Loucy (cell line): ENCODE data around the gene GRID2.

Experiments
- H2AFZ ChIP-seq: fragments of 200-600 bp; sonication (generic); 2 replicates; pipeline ENCODE4 v1.6.0; 2016; ENCODE audit warnings: antibody characterized with exemption, mild to moderate bottlenecking, low read length, moderate library complexity
- H3F3A ChIP-seq: fragments of 200-600 bp; 2 replicates; pipeline ENCODE4 v1.6.0; 2016; ENCODE audit warnings: antibody characterized with exemption, low read depth, mild to moderate bottlenecking
- H3K27me3 ChIP-seq: fragments of 200-600 bp; sonication (generic); 2 replicates; pipeline ENCODE4 v1.6.1; 2014; ENCODE audit warnings: low read length, mild to moderate bottlenecking; ENCODE audit not compliant: insufficient read depth, poor library complexity, severe bottlenecking
- H3K36me3 ChIP-seq: fragments of 200-600 bp; sonication (generic); 2 replicates; pipeline ENCODE4 v1.6.1; 2016; ENCODE audit warnings: low read length; ENCODE audit not compliant: insufficient read depth
- H3K4me1 ChIP-seq: fragments of 200-600 bp; sonication (generic); 2 replicates; pipeline ENCODE4 v1.5.1; 2014; ENCODE audit warnings: low read length, mild to moderate bottlenecking; ENCODE audit not compliant: insufficient read depth, poor library complexity, severe bottlenecking
- H3K4me2 ChIP-seq: fragments of 200-600 bp; sonication (generic); 2 replicates; pipeline ENCODE4 v1.6.0; 2014; ENCODE audit warnings: antibody characterized with exemption, low read length, low read depth, mild to moderate bottlenecking; ENCODE audit not compliant: poor library complexity, severe bottlenecking
- H3K4me3 ChIP-seq: fragments of 200-600 bp; sonication (generic); 2 replicates; pipeline ENCODE4 v1.5.1; 2014; ENCODE audit warnings: low read length, mild to moderate bottlenecking, mixed read lengths; ENCODE audit not compliant: poor library complexity, severe bottlenecking
- H3K79me2 ChIP-seq: fragments of 200-600 bp; sonication (generic); 2 replicates; pipeline ENCODE4 v1.6.1; 2014; ENCODE audit warnings: low read length; ENCODE audit not compliant: insufficient read depth
- H3K9ac ChIP-seq: fragments of 200-600 bp; sonication (generic); 2 replicates; pipeline ENCODE4 v1.6.0; 2014; ENCODE audit warnings: mild to moderate bottlenecking, low read depth, low read length, moderate library complexity; ENCODE audit not compliant: poor library complexity, severe bottlenecking
- H3K9me2 ChIP-seq: fragments of 200-600 bp; sonication (generic); replicated peaks from 2 replicates; pipeline ENCODE4 v1.6.1; 2016; ENCODE audit warnings: low read depth, low read length, mixed read lengths
- H3K9me3 ChIP-seq: fragments of 200-600 bp; sonication (generic); 2 replicates; pipeline ENCODE4 v1.6.1; 2014; ENCODE audit warnings: mild to moderate bottlenecking, antibody characterized with exemption, low read length, low read depth; ENCODE audit not compliant: insufficient read depth
- H4K20me1 ChIP-seq: fragments of 200-600 bp; sonication (generic); 2 replicates; pipeline ENCODE4 v1.6.0; 2014; ENCODE audit warnings: antibody characterized with exemption, low read length, mild to moderate bottlenecking; ENCODE audit not compliant: insufficient read depth, poor library complexity, severe bottlenecking
- EZH2phosphoT487 ChIP-seq: fragments of 200-600 bp; IDR thresholded peaks from 2 replicates; pipeline ENCODE4 v1.6.1; 2018; ENCODE audit warnings: antibody characterized with exemption, mild to moderate bottlenecking, moderate library complexity, borderline replicate concordance
- TF ChIP-seq, protein P1 (sequence below): fragments of 200-600 bp; sonication (generic); conservative IDR thresholded peaks from 2 replicates; pipeline ENCODE4 v1.5.1; 2014; ENCODE audit warnings: mild to moderate bottlenecking, antibody characterized with exemption, low read length

The GRID2 gene

DNA sequence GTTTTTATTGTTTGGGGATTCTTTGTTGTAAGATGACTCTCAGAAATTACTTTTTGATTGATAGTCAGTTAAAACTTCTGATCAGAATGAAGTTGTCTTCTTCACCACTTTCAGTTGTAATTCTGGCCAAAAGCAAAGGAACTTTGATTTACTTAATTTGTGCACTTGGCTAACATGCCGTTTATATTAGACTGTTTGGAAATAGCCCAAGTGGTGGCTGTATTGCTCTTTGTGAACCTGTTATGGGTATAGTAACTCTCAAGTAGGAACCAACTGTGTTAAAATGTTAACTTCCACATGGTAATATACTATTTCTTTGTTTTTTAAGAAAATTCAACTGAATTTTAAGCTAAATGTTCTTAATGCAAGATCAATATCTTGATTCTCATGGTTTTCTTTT lies 581.9 kb downstream of the GRID2 start:
- no peaks in the 10 kb centered on the region for H3K9me3 ChIP-seq
- no peaks in the 10 kb centered on the region for H3K4me1 ChIP-seq
- H3K9ac ChIP-seq = no peak overlapping the region
- no peaks in the 10 kb centered on the region for H3K79me2 ChIP-seq
- no peaks in the 10 kb centered on the region for H3K9me2 ChIP-seq
- no peaks in the 10 kb centered on the region for H4K20me1 ChIP-seq
- TF ChIP-seq EZH2phosphoT487 = no peak
- TF ChIP-seq, protein P1, sequence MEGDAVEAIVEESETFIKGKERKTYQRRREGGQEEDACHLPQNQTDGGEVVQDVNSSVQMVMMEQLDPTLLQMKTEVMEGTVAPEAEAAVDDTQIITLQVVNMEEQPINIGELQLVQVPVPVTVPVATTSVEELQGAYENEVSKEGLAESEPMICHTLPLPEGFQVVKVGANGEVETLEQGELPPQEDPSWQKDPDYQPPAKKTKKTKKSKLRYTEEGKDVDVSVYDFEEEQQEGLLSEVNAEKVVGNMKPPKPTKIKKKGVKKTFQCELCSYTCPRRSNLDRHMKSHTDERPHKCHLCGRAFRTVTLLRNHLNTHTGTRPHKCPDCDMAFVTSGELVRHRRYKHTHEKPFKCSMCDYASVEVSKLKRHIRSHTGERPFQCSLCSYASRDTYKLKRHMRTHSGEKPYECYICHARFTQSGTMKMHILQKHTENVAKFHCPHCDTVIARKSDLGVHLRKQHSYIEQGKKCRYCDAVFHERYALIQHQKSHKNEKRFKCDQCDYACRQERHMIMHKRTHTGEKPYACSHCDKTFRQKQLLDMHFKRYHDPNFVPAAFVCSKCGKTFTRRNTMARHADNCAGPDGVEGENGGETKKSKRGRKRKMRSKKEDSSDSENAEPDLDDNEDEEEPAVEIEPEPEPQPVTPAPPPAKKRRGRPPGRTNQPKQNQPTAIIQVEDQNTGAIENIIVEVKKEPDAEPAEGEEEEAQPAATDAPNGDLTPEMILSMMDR = no peak
- no peak overlapping the region for H3K4me2 ChIP-seq
- no peaks in the 10 kb centered on the region for H3F3A ChIP-seq
- no peaks in the 10 kb centered on the region for H3K36me3 ChIP-seq
- H3K4me3 ChIP-seq = no peak overlapping the region
- H3K27me3 ChIP-seq = no peaks in the 10 kb centered on the region
- H2AFZ ChIP-seq = no peak overlapping the region

DNA sequence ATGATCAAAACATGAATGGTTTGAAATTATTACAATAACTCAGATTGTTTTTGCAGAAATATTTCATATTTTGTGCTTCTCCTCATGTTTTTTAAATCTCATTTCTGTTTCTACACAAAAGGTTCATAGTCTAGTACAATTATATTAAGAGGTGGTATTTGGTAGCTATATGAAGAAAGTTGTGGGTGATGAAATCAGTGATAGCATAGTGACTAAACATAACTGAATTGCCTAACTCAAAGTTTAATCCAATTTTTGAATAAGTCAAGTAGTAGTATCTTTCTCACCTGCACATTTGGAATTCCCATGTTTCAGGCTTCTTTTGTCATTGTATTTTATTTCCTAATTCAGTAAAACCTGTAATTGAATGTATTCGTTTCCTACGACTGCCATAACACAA lies 648.7 kb downstream of the GRID2 start:
- Histone ChIP-seq H3K4me2 (no peak overlapping the region), H3K9ac (no peak overlapping the region), H3K27me3 (no peaks in the 10 kb centered on the region), H4K20me1 (no peaks in the 10 kb centered on the region), H3F3A (no peaks in the 10 kb centered on the region), H3K36me3 (no peaks in the 10 kb centered on the region), H3K79me2 (no peaks in the 10 kb centered on the region), H3K9me2 (no peaks in the 10 kb centered on the region), H3K9me3 (no peaks in the 10 kb centered on the region), H3K4me3 (no peak overlapping the region), H2AFZ (no peak overlapping the region), H3K4me1 (no peaks in the 10 kb centered on the region)
- TF ChIP-seq EZH2phosphoT487 = no peak
- TF ChIP-seq, protein P1 = no peak

DNA sequence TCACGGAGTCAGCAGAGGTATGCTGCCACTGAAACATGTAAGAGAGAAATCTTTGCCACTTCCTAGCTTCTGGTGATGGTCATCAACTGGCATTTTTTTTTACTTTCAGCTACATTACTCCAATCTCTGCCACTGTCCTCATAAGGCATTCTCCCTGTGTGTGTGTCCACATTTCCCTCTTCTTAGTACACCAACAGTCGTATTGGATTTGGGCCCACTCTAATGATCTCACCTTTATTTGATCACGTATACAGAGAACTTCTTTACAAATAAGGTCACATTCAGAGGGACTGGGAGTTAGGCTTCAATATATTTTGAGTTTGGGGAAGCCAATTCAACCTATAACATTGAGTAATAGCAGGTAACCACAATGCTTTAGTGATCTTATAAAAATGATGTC lies 649.1 kb downstream of the GRID2 start:
- H3K4me1 ChIP-seq = no peaks in the 10 kb centered on the region
- no peak overlapping the region for H3K9ac ChIP-seq
- no peak overlapping the region for H2AFZ ChIP-seq
- H3K79me2 ChIP-seq = no peaks in the 10 kb centered on the region
- TF ChIP-seq EZH2phosphoT487 = no peak
- TF ChIP-seq, protein P1 = no peak
- no peaks in the 10 kb centered on the region for H3F3A ChIP-seq
- no peak overlapping the region for H3K4me3 ChIP-seq
- no peaks in the 10 kb centered on the region for H3K27me3 ChIP-seq
- H3K9me2 ChIP-seq = no peaks in the 10 kb centered on the region
- no peaks in the 10 kb centered on the region for H3K36me3 ChIP-seq
- no peaks in the 10 kb centered on the region for H4K20me1 ChIP-seq
- no peak overlapping the region for H3K4me2 ChIP-seq
- no peaks in the 10 kb centered on the region for H3K9me3 ChIP-seq
